ENCODE data around the gene ZYG11B. TPM values are rescaled to one million over a fixed set of nuclear protein-coding genes. Genes with fewer than 3 reads are reported as not detected.
A peak's percentile ranks its signal among the peaks of the same experiment; 100 is the strongest.
"Not testable (repeated sequence)": the region's sequence is repeated elsewhere in the genome, so short reads cannot be mapped to it uniquely, and the experiment has no call there.

Gene ZYG11B
- total and polyA plus RNA-seq, 5 donors from 2014 or later: 13.6 to 21.1 (median 15.3) TPM

DNA sequence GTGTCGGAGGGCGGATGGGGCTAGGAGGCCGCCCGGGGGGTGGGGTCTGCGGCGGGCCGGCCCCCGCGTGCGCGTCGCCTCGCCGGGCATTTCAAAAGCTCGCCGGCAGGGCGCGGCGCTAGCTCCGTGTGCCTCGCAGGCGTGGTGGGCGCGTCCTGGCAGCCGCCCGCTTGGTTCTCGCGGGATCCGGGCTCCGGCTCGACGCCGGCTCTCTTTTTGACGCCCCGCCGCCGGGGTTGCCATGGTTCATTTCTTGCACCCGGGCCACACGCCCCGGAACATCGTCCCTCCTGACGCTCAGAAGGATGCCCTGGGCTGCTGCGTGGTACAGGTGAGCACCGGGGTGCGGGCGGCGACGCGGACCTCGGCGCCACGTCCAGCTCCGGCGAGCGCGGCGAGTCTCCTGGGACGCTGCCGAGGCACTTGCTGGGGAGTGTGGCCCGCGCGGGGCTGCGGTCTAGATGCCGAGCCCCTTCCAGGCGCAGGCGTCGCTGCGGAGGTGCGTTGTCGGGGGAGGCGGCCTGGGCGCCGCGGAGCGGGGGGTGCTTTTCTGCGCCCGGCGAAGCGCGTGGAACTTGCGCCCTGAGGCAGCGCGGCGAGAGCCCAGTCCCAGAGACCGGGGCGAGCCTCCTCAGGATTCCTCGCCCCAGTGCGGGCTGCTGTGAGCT, 116.5 kb downstream of the ZYG11B start, which contains the start of gene ZYG11A:
Gene ZYG11A (plus strand): TSS at position 118 of the 668 bp plus-strand sequence. CDS start 124 bp downstream, at position 242.
- H3K4me1 Mint-ChIP-seq: peaks cover 0 to 11% (median under 1%) of the 10 kb centered on the region in 4 donors
- ATAC-seq (ENCODE audit: low read depth in 2 of 2) (peak; percentile 91 to 94), DNase-seq (peak; percentile 40 to 86 (median 74))
- no peaks in the 10 kb centered on the region for H3K36me3 Mint-ChIP-seq
- peak within 1 kb of the TSS in 1 of 3 donors; percentile 66 for H3K27ac Mint-ChIP-seq
- H3K36me3 ChIP-seq (ENCODE audit: control insufficient read depth, insufficient read depth, low read length): no peaks in the 10 kb centered on the region
- H3K9me3 Mint-ChIP-seq: peaks cover 0 to 1% (median 0%) of the 10 kb centered on the region in 7 donors
- H3K27me3 ChIP-seq (ENCODE audit: control insufficient read depth, insufficient read depth, low read length): peaks cover 12% of the 10 kb centered on the region
- H3K27me3 Mint-ChIP-seq: peaks cover 39% of the 10 kb centered on the region
- no peak within 1 kb of the TSS for H3K4me3 ChIP-seq (ENCODE audit: low read depth, low read length)
- no peaks in the 10 kb centered on the region for H3K9me3 ChIP-seq (ENCODE audit: control insufficient read depth in 2 of 2, low read length in 2 of 2)
- H3K4me3 Mint-ChIP-seq: peak within 1 kb of the TSS; percentile 49 to 89 (median 78)
- H3K4me1 ChIP-seq (ENCODE audit: control insufficient read depth, insufficient read depth, low read length, poor library complexity, severe bottlenecking): peaks cover 19% of the 10 kb centered on the region
- H3K27ac ChIP-seq (ENCODE audit: insufficient read depth, low read length, poor library complexity, severe bottlenecking): no peak within 1 kb of the TSS

DNA sequence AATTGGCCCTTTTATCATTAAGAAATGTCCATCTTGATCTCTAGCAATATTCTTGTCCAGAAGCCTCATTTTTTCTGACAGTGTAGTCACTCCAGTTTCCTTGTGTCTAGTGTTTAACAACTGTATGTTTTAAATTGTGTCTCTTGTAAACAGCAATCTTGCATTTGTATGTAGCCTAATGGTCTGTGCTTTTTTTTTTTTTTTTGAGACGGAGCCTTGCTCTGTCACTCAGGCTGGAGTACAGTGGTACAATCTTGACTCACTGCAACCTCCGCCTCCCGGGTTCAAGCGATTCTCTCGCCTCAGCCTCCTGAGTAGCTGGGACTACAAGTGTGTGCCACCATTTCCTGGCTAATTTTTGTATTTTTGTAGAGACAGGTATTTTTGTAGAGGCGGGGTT, 118.9 kb downstream of the ZYG11B start:
- H3K9me3 Mint-ChIP-seq; DNase-seq; H3K27ac Mint-ChIP-seq; H3K36me3 ChIP-seq (ENCODE audit: control insufficient read depth, insufficient read depth, low read length); H3K36me3 Mint-ChIP-seq; H3K4me3 ChIP-seq (ENCODE audit: low read depth, low read length); H3K9me3 ChIP-seq (ENCODE audit: control insufficient read depth in 2 of 2, low read length in 2 of 2); H3K27ac ChIP-seq (ENCODE audit: insufficient read depth, low read length, poor library complexity, severe bottlenecking); ATAC-seq (ENCODE audit: low read depth in 2 of 2): not testable (repeated sequence)
- H3K27me3 Mint-ChIP-seq: peaks cover 49% of the 10 kb centered on the region
- peaks cover 19% of the 10 kb centered on the region for H3K4me1 ChIP-seq (ENCODE audit: control insufficient read depth, insufficient read depth, low read length, poor library complexity, severe bottlenecking)
- H3K4me1 Mint-ChIP-seq: peaks cover 0 to 11% (median under 1%) of the 10 kb centered on the region in 4 donors
- H3K4me3 Mint-ChIP-seq: peak overlapping the region in 1 of 4 donors; percentile 64
- peaks cover 12% of the 10 kb centered on the region for H3K27me3 ChIP-seq (ENCODE audit: control insufficient read depth, insufficient read depth, low read length)

DNA sequence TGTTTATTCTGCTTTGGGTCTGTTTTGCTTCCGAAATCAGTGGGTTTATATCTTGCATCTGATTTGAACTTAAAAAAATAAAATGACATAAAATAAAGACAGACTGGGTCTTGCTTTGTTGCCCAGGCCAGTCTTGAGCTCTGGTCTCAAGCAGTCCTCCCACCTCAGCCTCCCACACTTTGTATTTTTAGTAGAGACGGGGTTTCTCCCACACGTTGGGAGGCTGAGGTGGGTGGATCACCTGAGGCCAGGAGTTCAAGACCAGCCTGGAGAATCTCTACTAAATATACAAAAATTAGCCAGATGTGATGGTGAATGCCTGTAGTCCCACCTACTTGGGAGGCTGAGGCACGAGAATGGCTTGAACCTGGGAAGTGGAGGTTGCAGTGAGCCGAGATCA, 122.2 kb downstream of the ZYG11B start:
- DNase-seq (no peak), ATAC-seq (ENCODE audit: low read depth in 2 of 2) (no peak)
- H3K36me3 ChIP-seq (ENCODE audit: control insufficient read depth, insufficient read depth, low read length): no peaks in the 10 kb centered on the region
- H3K4me3 ChIP-seq (ENCODE audit: low read depth, low read length): no peak overlapping the region
- no peaks in the 10 kb centered on the region for H3K36me3 Mint-ChIP-seq
- H3K27ac Mint-ChIP-seq: no peak overlapping the region
- H3K9me3 ChIP-seq (ENCODE audit: control insufficient read depth in 2 of 2, low read length in 2 of 2): no peaks in the 10 kb centered on the region
- H3K4me1 Mint-ChIP-seq: peaks cover 0 to 4% (median 2%) of the 10 kb centered on the region in 4 donors
- H3K27me3 ChIP-seq (ENCODE audit: control insufficient read depth, insufficient read depth, low read length): peaks cover 9% of the 10 kb centered on the region
- no peak overlapping the region for H3K27ac ChIP-seq (ENCODE audit: insufficient read depth, low read length, poor library complexity, severe bottlenecking)
- H3K9me3 Mint-ChIP-seq: no peaks in the 10 kb centered on the region
- peaks cover 43% of the 10 kb centered on the region for H3K27me3 Mint-ChIP-seq
- no peak overlapping the region for H3K4me3 Mint-ChIP-seq
- H3K4me1 ChIP-seq (ENCODE audit: control insufficient read depth, insufficient read depth, low read length, poor library complexity, severe bottlenecking): peaks cover 3% of the 10 kb centered on the region

DNA sequence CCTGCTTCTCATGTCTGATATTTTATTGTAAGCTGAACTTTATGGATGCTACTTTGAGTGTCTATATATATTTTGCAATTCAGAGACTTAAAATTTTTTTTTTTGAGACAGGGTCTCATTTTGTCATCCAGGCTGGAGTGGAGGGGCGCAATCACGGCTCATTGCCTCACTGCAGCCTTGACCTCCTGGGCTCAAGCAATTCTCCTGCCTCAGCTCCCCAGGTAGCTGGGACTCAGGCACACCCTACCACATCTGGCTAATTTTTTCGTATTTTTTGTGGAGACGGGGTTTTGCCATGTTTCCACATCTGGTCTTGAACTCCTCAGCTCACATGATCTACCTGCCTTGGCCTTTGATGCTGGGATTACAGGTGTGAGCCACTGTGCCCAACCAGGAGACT, 124.7 kb downstream of the ZYG11B start:
- no peaks in the 10 kb centered on the region for H3K36me3 ChIP-seq (ENCODE audit: control insufficient read depth, insufficient read depth, low read length)
- Mint-ChIP-seq H3K9me3 (no peaks in the 10 kb centered on the region), H3K4me1 (peaks cover 0 to 4% (median 0%) of the 10 kb centered on the region in 4 donors), H3K36me3 (no peaks in the 10 kb centered on the region), H3K27ac (peak overlapping the region in 1 of 3 donors; percentile 18), H3K4me3 (no peak overlapping the region), H3K27me3 (peaks cover 27% of the 10 kb centered on the region)
- no peaks in the 10 kb centered on the region for H3K9me3 ChIP-seq (ENCODE audit: control insufficient read depth in 2 of 2, low read length in 2 of 2)
- no peak for DNase-seq
- ATAC-seq (ENCODE audit: low read depth in 2 of 2): no peak
- no peaks in the 10 kb centered on the region for H3K4me1 ChIP-seq (ENCODE audit: control insufficient read depth, insufficient read depth, low read length, poor library complexity, severe bottlenecking)
- no peak overlapping the region for H3K27ac ChIP-seq (ENCODE audit: insufficient read depth, low read length, poor library complexity, severe bottlenecking)
- no peak overlapping the region for H3K4me3 ChIP-seq (ENCODE audit: low read depth, low read length)
- H3K27me3 ChIP-seq (ENCODE audit: control insufficient read depth, insufficient read depth, low read length): no peaks in the 10 kb centered on the region

DNA sequence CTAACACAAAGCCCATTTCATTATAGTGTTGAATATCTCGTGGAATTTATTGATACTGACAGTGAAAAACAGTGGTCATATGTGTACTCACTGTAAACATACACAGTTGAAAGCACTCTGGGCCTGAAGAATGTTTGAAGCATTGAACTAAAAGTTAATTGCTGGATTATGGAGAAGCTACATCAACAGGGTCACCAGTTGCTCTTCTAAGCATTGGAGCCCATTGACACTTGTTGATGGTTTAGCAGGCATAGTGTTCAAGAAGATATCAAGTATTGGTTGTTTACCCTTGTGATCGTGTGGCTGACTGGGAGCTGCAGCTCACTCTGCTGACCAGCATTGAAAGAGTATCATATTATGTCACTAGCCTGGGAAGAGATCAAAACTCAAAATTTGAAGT, 126.6 kb downstream of the ZYG11B start:
- Histone ChIP-seq H3K27ac (ENCODE audit: insufficient read depth, low read length, poor library complexity, severe bottlenecking) (no peak overlapping the region), H3K9me3 (ENCODE audit: control insufficient read depth in 2 of 2, low read length in 2 of 2) (no peaks in the 10 kb centered on the region), H3K4me1 (ENCODE audit: control insufficient read depth, insufficient read depth, low read length, poor library complexity, severe bottlenecking) (no peaks in the 10 kb centered on the region), H3K27me3 (ENCODE audit: control insufficient read depth, insufficient read depth, low read length) (no peaks in the 10 kb centered on the region), H3K36me3 (ENCODE audit: control insufficient read depth, insufficient read depth, low read length) (no peaks in the 10 kb centered on the region), H3K4me3 (ENCODE audit: low read depth, low read length) (no peak overlapping the region)
- DNase-seq (no peak), ATAC-seq (ENCODE audit: low read depth in 2 of 2) (no peak)
- H3K9me3 Mint-ChIP-seq: no peaks in the 10 kb centered on the region
- H3K4me1 Mint-ChIP-seq: peaks cover 0 to 4% (median 0%) of the 10 kb centered on the region in 4 donors
- no peaks in the 10 kb centered on the region for H3K36me3 Mint-ChIP-seq
- peaks cover 15% of the 10 kb centered on the region for H3K27me3 Mint-ChIP-seq
- no peak overlapping the region for H3K27ac Mint-ChIP-seq
- no peak overlapping the region for H3K4me3 Mint-ChIP-seq

DNA sequence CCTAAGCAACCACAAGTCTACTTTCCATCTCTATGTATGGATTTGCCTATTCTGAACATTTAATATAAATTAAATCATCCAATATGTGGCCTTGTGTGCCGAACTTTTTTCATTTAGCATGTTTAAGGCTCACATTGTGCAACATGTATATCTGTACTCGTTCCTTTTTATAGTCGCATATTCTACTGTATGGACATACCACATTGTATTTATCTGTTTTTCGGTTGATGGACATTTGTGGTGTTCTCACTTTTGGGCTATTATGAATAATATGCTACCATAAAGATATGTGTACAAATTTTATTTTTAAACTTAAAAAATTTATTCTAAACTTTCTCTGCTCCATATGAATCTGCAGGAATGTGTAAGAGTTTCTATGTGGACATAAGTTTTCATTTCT, 129.3 kb downstream of the ZYG11B start:
- no peak overlapping the region for H3K4me3 Mint-ChIP-seq
- H3K27me3 ChIP-seq (ENCODE audit: control insufficient read depth, insufficient read depth, low read length): no peaks in the 10 kb centered on the region
- H3K4me3 ChIP-seq (ENCODE audit: low read depth, low read length): no peak overlapping the region
- no peaks in the 10 kb centered on the region for H3K36me3 Mint-ChIP-seq
- no peak overlapping the region for H3K27ac ChIP-seq (ENCODE audit: insufficient read depth, low read length, poor library complexity, severe bottlenecking)
- H3K9me3 Mint-ChIP-seq: no peaks in the 10 kb centered on the region
- no peaks in the 10 kb centered on the region for H3K4me1 ChIP-seq (ENCODE audit: control insufficient read depth, insufficient read depth, low read length, poor library complexity, severe bottlenecking)
- DNase-seq (no peak), ATAC-seq (ENCODE audit: low read depth in 2 of 2) (no peak)
- H3K27me3 Mint-ChIP-seq: peaks cover 4% of the 10 kb centered on the region
- H3K36me3 ChIP-seq (ENCODE audit: control insufficient read depth, insufficient read depth, low read length): no peaks in the 10 kb centered on the region
- no peak overlapping the region for H3K27ac Mint-ChIP-seq
- H3K9me3 ChIP-seq (ENCODE audit: control insufficient read depth in 2 of 2, low read length in 2 of 2): no peaks in the 10 kb centered on the region
- peaks cover 0 to 2% (median 0%) of the 10 kb centered on the region in 4 donors for H3K4me1 Mint-ChIP-seq

DNA sequence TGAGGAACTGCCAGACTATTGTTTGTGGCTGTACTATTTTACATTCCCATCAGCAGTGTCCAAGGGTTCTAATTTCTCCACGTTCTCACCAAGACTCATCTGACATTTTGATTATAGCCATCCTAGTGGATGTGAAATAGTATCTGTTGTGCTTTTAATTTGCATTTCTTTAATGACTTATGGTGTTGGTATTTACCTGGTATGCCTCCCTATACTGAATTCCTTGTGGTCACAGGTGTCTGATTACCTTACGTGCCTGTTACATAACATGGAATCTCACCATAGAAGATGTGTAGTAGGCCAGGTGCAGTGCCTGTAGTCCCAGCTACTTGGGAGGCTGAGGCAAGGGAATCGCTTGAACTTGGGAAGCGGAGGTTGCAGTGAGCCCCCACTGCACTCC, 129.8 kb downstream of the ZYG11B start:
- Histone ChIP-seq H3K36me3 (ENCODE audit: control insufficient read depth, insufficient read depth, low read length) (no peaks in the 10 kb centered on the region), H3K4me3 (ENCODE audit: low read depth, low read length) (no peak overlapping the region), H3K27me3 (ENCODE audit: control insufficient read depth, insufficient read depth, low read length) (no peaks in the 10 kb centered on the region), H3K27ac (ENCODE audit: insufficient read depth, low read length, poor library complexity, severe bottlenecking) (no peak overlapping the region), H3K4me1 (ENCODE audit: control insufficient read depth, insufficient read depth, low read length, poor library complexity, severe bottlenecking) (no peaks in the 10 kb centered on the region), H3K9me3 (ENCODE audit: control insufficient read depth in 2 of 2, low read length in 2 of 2) (no peaks in the 10 kb centered on the region)
- no peak overlapping the region for H3K27ac Mint-ChIP-seq
- ATAC-seq (ENCODE audit: low read depth in 2 of 2) (no peak), DNase-seq (no peak)
- no peaks in the 10 kb centered on the region for H3K36me3 Mint-ChIP-seq
- no peaks in the 10 kb centered on the region for H3K9me3 Mint-ChIP-seq
- H3K4me3 Mint-ChIP-seq: no peak overlapping the region
- H3K27me3 Mint-ChIP-seq: no peaks in the 10 kb centered on the region
- H3K4me1 Mint-ChIP-seq: no peaks in the 10 kb centered on the region

DNA sequence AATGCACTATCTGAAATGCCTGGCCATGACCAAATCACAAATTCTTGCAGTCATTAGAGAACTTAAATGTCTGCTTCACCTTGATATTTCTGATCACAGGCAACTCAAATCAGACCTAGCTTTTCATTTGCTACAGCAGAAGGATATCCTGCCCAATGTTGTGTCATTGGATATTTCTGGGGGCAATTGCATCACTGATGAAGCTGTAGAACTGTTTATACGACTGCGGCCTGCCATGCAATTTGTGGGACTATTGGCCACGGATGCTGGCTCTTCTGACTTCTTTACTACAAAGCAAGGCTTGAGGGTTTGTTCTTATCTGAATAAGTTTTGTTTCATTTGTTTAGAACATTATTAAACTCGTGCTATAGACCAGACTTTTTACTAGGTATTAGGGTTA, 131.2 kb downstream of the ZYG11B start:
- no peaks in the 10 kb centered on the region for H3K4me1 ChIP-seq (ENCODE audit: control insufficient read depth, insufficient read depth, low read length, poor library complexity, severe bottlenecking)
- H3K27me3 ChIP-seq (ENCODE audit: control insufficient read depth, insufficient read depth, low read length): no peaks in the 10 kb centered on the region
- Mint-ChIP-seq H3K4me1 (no peaks in the 10 kb centered on the region), H3K4me3 (no peak overlapping the region), H3K27me3 (no peaks in the 10 kb centered on the region), H3K36me3 (no peaks in the 10 kb centered on the region), H3K9me3 (no peaks in the 10 kb centered on the region), H3K27ac (no peak overlapping the region)
- no peak overlapping the region for H3K27ac ChIP-seq (ENCODE audit: insufficient read depth, low read length, poor library complexity, severe bottlenecking)
- H3K9me3 ChIP-seq (ENCODE audit: control insufficient read depth in 2 of 2, low read length in 2 of 2): no peaks in the 10 kb centered on the region
- no peaks in the 10 kb centered on the region for H3K36me3 ChIP-seq (ENCODE audit: control insufficient read depth, insufficient read depth, low read length)
- DNase-seq: no peak
- ATAC-seq (ENCODE audit: low read depth in 2 of 2): no peak
- no peak overlapping the region for H3K4me3 ChIP-seq (ENCODE audit: low read depth, low read length)
